ENCODE data around the gene CETP.
"Not testable (repeated sequence)": the region's sequence is repeated elsewhere in the genome, so short reads cannot be mapped to it uniquely, and the experiment has no call there.

CETP gene

DNA sequence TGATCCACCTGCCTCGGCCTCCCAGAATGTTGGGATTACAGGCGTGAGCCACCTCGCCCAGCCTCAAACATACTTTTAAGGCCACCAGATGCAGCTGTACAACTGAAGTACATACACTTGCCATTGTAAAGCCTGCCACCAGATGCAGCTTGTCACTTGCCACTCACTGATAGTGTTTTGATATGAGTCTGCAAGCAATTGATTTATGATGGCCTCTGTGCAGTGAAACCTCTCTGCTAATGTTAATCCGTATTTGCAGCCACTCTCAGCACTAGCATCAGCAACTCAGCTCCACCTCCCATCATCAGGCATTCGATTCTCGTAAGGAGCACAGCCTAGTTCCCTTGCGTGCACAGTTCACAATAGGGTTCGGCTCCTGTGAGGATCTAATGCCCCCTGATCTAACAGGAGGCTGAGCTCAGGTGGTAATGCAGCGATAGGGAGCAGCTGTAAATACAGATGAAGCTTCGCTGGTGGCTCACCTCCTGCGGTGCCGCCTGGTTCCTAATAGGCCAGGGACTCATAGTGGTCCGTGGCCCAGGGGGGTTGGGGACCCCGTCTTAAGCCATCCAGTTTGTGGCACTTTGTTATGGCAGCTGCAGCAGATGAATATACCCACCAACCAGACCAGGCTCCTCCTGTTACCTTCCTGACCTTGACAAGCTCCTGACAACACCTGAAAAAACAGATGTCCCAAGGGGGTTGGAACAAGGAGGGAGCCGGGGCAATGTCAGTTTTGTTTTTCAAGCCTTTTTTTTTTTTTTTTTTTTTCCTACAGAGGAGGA is 31.1 kb upstream of the CETP start:
- DNase-seq (ENCODE audit: low read depth), result no peak
- H3K4me3 ChIP-seq (ENCODE audit: low read length), result no peak overlapping the region
- TF ChIP-seq, protein P1, sequence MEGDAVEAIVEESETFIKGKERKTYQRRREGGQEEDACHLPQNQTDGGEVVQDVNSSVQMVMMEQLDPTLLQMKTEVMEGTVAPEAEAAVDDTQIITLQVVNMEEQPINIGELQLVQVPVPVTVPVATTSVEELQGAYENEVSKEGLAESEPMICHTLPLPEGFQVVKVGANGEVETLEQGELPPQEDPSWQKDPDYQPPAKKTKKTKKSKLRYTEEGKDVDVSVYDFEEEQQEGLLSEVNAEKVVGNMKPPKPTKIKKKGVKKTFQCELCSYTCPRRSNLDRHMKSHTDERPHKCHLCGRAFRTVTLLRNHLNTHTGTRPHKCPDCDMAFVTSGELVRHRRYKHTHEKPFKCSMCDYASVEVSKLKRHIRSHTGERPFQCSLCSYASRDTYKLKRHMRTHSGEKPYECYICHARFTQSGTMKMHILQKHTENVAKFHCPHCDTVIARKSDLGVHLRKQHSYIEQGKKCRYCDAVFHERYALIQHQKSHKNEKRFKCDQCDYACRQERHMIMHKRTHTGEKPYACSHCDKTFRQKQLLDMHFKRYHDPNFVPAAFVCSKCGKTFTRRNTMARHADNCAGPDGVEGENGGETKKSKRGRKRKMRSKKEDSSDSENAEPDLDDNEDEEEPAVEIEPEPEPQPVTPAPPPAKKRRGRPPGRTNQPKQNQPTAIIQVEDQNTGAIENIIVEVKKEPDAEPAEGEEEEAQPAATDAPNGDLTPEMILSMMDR (conservative IDR thresholded peaks at IDR 0.05; ENCODE audit: low read depth, low read length), result no peak

DNA sequence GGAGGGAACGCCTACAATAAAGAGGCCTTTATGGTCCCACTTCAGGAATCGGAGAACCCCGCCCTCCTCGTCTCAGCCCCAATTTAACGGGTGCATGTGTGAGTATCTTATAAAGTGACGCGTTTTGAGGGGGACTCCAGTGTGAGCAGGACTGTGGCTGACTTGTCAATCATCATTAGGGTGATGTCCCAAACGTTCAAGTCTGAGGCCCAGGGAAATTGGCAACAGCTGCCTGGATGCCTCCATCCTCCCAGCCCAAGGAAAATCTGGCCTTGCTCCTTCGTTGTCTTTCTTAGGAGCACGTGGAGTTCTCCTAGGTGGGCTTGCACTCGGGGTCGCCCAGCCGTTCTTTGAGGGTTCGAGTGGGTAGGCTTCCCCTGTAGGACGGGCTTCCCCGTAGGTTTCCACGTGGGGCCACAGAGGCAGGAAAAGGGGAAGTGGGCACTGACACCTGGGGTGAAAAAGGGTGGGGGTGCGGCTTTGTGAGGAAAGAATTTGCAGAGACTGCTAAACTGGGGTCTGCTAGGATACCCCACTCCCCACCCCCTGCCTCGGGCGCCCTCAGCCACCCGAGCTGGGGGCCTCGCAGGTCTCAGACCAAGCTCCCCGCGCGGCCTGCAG is 30.4 kb upstream of the CETP start:
- TF ChIP-seq, protein P1 (conservative IDR thresholded peaks at IDR 0.05; ENCODE audit: low read depth, low read length), result no peak
- peak overlapping the region; percentile 45 for H3K4me3 ChIP-seq (ENCODE audit: low read length)
- no peak for DNase-seq (ENCODE audit: low read depth)

DNA sequence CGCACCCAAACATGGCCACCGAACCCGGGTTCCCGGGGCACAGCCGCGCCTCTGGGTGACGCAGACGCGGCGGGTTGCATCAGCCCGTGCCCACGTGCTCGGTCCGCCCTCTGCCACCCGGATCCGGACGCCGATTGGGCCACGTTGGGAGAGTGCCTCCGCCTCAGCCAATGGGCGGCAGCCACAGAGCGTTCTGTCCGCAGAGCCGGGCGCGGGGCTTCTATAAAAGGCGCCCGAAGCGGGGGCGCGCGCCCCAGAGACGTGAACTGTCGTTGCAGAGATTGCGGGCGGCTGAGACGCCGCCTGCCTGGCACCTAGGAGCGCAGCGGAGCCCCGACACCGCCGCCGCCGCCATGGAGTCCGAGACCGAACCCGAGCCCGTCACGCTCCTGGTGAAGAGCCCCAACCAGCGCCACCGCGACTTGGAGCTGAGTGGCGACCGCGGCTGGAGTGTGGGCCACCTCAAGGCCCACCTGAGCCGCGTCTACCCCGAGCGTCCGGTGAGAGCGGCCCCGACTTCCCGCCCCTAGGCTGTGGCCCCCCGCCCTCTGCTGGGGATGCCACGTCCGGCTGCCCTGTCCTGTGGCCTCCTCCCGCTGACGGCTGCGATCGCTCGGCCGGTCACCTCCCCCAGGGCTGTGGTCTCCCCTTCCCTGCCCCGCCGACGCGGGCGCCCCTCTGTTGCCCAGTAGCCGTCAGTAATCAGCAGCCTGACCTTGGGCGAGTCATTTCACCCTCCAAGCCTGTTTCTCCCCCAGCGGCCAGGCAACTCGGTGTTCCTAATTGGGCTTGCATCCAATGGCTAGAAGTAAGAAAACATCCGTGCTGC is 29.6 kb upstream of the CETP start, which contains the start of gene HERPUD1:
TSS of gene HERPUD1 (plus strand) at position 251 of the 829 bp plus-strand sequence. CDS start at position 354, 103 bp downstream.
- peak; percentile 89 for DNase-seq (ENCODE audit: low read depth)
- H3K4me3 ChIP-seq (ENCODE audit: low read length), result peak within 1 kb of the TSS; percentile 99
- TF ChIP-seq, protein P1 (conservative IDR thresholded peaks at IDR 0.05; ENCODE audit: low read depth, low read length), result no peak

DNA sequence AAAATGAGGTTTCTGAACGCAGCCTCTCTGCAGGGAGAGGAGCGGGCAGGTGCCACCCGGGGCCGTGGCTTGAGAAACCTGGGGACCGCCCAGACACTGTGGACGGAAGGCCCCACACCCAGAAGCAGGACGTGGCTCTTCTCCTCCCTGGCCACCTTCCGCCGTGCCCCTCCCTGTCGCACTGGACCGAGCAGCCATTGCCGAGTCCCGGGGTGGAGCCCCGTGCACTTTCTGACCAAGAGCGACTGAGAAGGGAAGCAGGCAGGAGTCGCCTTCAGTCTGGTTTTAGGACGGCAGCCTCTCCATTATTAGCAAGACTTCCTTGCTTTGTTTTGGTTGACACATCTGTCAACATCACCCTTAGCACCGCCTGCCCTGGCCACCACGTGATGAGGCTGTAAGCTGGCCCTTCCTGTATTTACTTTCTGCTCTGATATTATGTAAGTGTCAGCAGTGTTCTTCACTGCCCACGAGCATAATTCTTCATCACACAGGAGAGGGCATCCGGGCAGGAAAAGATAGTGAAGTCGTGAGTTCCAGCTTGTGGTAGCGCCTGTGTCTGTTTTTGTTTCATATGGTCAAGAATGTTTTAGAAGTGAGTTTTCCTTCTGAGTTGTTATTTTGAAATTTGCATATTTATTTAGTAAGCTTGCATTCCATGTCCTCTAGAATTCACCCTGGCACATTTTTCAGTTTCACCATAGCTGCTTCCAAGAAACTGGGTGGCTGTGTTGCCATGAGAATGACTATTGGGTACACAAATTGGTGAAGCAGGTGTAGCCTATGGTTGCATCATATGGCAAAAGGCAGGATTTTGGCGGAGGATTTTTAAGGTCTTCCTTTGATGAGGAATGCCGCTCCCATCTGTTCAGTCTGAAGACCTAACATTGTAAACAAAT is 28.8 kb upstream of the CETP start:
- peak overlapping the region; percentile 99 for H3K4me3 ChIP-seq (ENCODE audit: low read length)
- TF ChIP-seq, protein P1 (conservative IDR thresholded peaks at IDR 0.05; ENCODE audit: low read depth, low read length), result no peak
- peak; percentile 56 for DNase-seq (ENCODE audit: low read depth)

DNA sequence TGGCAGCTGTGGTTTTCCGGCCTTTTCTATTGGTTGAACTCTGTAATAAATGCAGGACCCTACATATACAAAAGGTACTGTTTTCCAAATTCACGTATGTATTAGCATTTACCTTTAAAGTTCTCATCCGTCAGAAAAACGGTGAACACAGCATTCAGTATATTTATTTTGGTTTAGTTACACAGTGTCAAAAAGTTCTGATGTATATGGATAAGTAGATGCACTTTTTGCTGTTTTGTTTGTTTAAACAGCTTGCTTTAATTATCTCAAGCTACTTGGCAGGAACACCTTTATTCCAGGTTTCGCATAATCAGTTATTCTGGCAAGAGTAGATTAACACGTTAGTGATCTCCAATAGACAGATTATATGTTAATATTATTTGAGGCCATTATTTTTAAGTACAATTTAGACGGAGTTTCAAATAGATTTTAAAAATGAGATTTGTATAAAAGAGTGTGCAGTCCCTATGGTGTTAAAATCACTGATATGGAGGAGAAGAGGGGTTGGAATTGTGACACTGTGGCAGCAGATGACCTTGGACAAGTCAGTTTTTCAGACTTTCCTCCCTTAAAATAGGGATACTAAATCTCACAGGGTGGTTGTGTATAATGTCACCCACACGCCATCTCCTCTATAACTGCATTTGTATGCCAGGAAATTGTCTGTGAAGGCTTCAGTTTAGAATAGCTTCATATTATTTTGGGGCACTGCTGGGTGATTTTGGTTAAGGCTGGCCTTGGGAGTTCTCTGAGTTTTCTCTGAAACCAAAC is 27.7 kb upstream of the CETP start:
- TF ChIP-seq, protein P1 (conservative IDR thresholded peaks at IDR 0.05; ENCODE audit: low read depth, low read length), result no peak
- peak overlapping the region; percentile 99 for H3K4me3 ChIP-seq (ENCODE audit: low read length)
- no peak for DNase-seq (ENCODE audit: low read depth)

DNA sequence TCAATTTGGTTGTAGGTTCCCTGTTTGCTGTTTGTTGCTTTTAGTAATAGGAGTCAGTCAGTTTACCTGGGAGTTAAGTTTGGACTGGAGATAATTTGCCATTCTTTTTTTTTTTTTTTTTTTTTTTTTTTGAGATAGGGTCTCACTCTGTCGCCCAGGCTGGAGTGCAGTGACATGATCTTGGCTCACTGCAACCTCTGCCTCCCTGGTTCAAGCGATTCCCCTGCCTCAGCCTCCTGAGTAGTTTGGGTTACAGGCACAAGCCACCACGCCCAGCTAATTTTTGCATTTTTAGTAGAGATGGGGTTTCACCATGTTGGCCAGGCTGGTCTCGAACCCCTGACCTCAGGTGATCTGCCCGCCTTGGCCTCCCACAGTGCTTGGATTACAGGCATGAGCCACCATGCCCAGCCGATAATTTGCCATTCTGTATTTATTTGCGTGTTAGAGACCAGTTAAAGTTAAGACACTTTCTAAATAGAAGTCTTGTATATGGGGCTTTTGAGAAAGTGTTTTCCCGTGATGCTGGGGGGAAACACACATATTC is 27.1 kb upstream of the CETP start:
- peak overlapping the region; percentile 99 for H3K4me3 ChIP-seq (ENCODE audit: low read length)
- DNase-seq (ENCODE audit: low read depth), result not testable (repeated sequence)
